ENCODE measurements around the gene KRTAP5-4.
A peak's percentile ranks its signal among the peaks of the same experiment; 100 is the strongest.
"Not testable (repeated sequence)": the region's sequence is repeated elsewhere in the genome, so short reads cannot be mapped to it uniquely, and the experiment has no call there.

The KRTAP5-4 gene

DNA sequence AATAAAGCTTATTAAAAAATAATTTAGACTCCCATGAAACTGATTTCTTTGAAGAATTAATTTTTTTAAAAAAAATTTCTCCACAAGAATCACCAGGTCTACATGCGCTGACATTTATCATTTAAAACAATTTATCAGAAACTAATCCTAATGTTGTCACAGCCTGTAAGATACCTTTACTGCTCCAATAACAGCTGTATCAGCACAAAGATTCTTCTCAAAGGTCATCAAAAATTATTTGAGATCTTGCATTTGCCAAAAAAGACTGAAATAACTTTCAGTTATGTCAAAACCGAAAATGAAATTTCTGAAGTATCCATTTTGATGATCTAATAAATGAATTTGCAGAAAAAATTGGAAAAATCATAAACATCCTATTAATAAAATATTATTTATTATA, 15.7 kb upstream of the KRTAP5-4 start:
- DNase-seq (ENCODE audit: low spot score): no peak

DNA sequence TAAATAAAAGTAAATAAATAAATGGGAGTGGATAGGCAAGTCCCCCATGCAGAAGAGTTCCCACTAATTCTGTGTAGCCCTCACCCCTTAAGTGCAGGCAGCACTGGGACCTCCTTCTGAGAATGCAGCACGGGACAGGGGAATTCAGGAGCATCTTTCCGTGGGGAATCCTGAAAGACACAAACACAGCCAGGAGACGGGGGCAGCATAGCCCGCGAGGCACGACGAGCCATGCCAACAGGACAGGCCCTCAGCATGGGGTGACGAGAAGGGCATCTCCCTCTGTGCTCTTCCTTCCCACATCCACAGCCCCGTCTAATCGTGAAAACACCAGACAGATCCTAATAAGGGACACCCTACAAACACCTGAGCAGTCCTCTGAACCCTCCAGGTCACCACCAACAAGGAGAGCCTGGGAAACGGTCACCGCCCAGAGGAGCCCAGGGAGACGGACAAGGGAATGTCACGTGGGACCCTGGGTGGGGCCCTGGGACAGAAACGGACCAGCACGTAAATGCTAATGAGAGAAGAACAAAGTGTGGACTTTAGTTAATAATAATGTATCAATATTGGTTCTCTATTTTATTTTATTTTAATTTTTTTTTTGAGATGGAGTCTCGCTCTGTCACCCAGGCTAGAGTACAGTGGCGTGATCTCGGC, 14.5 kb upstream of the KRTAP5-4 start:
- no peak for DNase-seq (ENCODE audit: low spot score)

DNA sequence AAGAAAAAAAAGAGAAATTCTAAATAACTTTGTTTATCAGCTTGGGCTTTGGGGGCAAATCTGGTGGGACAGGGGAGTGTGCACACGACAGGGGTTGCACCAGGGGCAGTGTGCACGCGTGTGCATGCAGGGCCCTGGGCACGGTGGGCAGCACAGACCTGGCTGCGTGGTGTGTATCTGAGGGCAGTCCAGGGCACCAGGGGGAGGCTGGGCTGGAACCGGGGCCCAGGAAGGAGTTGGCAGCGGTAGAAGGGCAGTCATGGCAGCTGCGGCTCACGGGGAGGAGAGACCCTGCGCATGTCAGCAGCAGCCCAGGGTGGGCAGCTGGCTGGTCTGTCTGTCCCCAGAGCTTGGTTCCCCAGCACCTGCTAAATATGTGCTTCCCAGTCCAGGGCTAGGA, 11.9 kb upstream of the KRTAP5-4 start:
- no peak for DNase-seq (ENCODE audit: low spot score)

DNA sequence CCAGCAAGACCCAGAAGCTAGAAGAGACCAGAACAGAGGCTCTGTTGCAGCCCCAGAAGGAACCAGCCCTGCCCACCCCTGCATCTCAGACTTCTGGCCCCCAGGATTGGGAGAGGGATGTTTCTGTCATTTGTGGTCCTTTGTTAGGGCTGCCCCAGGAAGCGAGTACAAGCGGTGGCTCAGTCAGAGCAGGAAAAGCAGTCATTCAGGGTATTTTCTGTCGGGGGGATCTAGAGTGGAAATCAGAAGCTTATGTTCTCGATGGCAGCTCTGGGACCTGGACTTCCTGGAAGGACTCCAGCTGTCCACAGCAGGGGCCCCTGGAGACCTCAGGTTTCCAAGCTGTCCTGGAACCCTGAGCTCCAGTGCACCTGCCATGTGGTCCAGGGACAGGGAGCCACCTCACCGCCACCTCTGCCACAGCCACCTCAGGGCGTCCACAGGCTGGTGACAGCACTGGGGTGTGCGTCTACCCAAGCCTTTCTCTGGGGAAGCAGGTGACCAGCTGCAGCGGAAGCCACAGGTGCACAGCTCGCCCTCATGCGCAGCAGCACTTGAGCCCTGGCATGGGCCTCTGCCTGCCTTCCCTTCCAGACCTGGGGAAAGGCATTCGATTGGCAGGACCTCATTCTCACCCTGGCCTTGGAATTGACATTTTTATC, 10.2 kb upstream of the KRTAP5-4 start:
- no peak for DNase-seq (ENCODE audit: low spot score)

DNA sequence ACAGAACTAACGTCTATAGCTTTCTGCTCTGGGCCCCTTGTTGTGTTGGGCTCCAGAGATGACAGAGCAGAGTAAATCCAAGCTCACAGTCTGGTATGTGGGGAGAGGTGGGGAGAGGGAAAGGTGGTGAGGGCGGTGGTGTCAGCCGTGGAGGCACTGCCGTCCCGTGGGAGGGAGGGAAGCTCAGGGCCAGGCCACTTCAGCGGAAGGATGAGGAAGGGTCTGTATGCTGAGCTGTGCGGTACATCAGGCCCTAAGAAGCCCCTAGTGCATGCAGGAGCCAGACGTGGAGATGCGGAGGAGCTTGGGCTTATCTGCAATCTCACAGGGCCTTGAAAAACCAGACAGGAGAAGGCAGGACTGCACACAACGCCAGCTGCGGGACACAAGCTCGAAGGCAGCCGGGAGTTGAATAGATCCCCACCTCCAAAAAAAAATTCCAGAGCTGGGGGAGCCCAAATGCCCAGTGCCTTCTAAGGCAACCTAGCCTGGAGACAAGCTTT, 9.2 kb upstream of the KRTAP5-4 start:
- no peak for DNase-seq (ENCODE audit: low spot score)

DNA sequence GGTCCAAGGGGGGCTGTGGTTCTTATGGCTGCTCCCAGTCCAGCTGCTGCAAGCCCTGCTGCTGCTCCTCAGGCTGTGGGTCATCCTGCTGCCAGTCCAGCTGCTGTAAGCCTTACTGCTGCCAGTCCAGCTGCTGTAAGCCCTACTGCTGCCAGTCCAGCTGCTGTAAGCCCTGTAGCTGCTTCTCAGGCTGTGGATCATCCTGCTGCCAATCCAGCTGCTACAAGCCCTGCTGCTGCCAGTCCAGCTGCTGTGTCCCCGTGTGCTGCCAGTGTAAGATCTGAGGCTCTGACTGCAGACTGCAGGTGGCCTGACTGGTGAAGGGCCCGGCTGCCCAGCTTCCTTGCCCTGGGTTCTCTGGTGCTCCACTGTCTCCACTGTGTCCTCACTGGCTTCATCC, 8.3 kb upstream of the KRTAP5-4 start:
- no peak for DNase-seq (ENCODE audit: low spot score)

DNA sequence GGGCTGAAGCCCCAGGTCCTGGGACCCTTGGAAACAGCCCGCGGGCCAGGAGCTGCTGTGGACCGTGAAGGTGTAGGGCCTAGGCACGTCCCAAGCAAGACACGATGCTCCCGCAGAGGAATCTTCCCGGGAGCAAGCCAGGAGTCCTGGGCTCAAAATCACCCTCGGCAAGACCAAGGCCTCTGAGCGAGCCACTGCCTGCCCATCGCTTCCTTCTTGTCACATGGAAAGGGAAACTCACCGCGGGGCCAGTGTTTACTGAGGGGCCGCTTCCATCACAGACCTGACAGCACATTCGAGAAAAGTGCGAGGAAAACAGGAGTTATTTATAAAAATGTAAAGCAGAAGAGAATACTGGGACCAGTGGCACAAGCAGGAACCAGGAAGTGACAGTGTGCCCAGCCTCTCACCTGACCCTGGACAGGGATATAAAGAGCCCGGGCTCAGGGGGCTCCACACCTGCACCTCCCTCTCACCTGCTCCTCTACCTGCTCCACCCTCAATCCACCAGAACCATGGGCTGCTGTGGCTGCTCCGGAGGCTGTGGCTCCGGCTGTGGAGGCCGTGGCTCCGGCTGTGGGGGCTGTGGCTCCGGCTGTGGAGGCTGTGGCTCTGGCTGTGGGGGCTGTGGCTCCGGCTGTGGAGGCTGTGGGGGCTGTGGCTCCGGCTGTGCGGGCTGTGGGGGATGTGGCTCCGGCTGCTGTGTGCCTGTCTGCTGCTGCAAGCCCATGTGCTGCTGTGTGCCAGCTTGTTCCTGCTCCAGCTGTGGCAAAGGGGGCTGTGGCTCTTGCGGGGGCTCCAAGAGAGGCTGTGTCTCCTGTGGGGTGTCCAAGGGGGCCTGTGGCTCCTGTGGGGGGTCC, 7.6 kb upstream of the KRTAP5-4 start, which contains the start of gene KRTAP5-5:
Gene KRTAP5-5 (plus strand): TSS at position 450 of the 860 bp plus-strand sequence. CDS start 66 bp downstream, at position 516.
- no peak for DNase-seq (ENCODE audit: low spot score)

DNA sequence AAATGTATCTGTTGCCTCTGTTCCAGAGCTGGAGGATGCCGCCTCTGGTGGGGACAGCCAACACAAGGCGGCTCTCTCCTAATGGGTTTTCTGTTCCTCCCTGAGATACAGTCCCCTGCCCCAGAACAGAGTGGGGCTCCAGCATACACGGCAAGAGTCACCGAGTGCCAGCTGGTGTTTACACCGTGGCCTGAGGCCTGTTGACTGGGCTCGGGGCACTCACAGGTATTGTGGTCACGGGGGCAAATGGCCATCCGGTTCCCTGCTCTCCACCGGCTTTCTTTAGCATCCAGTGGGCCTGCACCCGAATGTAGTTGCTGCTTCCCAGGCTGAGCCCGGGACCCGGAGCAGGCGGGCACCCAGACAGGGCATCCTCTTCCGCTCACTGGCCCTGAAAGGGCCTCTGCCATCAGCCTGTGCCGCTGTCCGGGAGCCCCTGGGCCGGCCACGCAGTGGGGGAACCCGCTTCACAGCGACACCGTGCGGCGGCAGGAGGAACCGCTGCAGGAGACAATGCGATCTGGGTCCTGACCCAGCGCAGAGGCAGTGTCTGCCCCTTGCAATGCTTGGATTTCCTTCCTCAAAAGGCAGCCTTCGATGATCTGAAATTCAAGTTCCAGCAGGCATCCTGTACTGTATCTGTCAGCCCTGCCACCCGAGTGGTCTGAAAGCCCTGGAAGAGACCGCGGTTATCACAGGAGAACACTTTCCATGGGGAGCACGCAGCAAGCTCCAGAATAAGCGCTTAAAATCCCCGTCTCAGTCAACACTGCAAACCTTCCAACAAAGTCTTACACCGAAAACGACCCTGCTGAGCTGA, 6.8 kb upstream of the KRTAP5-4 start:
- DNase-seq (ENCODE audit: low spot score): peak; percentile 60

DNA sequence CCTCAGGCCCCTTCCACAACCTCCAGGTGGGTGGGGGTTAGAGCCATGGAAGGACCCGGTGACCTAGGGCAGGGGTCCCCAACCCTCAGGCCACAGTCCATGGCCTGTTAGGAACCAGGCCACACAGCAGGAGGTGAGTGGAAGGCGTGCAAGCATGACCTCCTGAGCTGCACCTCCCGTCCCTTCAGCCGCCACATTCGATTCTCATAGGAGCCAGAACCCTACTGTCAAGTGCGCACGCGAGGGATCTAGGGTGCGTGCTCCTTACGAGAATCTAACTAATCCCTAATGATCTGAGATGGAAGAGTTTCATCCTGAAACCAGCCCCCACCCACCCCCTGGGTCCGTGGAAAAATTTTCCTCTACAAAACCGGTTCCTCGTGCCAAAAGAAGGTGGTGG, 3.6 kb upstream of the KRTAP5-4 start:
- no peak for DNase-seq (ENCODE audit: low spot score)

DNA sequence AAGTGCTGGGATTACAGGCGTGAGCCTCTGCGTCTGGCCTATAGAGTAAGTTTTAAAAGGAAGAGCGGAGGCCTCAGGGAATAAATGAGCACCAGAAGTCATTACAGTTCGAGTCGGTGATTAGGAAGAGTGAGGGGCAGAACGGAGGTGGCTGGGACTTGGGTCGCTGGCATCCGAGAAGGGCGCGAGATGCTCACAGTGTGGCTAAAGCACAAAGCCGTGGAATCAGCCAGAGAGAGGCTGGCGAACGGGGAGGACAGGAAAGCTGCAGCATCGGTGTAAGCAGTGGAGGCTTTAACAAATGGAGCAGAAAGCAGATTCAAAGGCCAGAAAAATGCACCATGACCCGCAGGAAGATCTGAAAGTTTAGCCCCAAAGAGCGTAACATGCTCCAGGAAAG, 2.7 kb upstream of the KRTAP5-4 start:
- DNase-seq (ENCODE audit: low spot score): no peak

DNA sequence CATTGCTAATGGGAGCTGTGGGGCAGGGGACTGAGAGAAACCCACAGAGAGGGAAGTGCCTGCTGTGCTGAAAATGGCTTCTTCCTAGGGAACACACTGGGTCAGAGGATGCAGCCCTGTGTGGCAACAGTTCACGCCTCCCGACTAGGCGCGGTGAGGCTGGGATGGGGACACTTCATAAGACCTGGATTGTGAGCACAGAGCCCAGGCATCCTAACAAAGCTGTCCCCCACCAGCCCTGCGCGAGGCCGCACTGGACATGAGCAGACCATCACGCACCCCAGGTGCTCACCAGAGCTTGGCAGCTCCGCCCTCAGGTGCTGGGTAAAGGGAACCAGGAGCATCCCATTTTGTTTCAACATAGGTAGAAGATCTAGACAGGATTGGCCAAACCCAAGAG, 1.8 kb upstream of the KRTAP5-4 start:
- DNase-seq (ENCODE audit: low spot score): no peak

DNA sequence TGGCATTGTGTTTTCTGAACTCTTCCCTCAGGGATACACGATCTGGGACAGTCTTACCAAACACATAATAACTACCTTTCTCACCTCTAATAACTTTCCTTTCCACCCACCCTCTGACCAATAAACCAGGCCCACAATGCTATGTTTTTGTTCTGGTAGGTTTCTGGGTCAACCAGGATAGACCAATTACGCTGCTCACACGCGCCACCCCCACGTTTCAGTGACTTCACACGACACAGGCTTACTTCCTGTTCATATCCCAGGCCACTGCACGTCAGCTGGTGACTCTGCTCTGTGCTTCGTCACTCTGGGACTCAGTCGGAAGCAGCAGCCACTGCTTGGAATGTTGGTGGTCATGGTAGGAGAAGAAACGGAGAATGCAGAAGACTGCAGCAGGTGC, 2.5 kb downstream of the KRTAP5-4 start:
- peak; percentile 11 for DNase-seq (ENCODE audit: low spot score)

DNA sequence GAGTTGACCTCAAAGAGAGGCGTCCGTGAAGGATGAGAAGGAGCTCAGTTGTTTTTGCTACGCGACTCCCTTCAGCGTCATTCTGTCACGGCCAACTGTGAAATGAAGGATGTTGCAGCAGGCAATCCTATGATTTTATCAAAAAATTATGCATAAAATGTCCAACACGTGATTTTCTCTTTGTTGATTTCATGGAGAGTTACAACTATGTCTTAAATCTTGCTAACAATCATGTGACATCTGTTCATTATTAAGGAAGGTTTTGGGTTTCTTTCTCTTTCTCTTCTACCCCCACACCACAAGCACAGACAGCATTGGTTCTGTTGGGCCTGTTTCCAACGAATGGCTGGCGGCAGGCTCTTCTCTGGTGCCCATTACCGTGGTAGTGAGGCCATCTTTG, 3.7 kb downstream of the KRTAP5-4 start:
- DNase-seq (ENCODE audit: low spot score): no peak

DNA sequence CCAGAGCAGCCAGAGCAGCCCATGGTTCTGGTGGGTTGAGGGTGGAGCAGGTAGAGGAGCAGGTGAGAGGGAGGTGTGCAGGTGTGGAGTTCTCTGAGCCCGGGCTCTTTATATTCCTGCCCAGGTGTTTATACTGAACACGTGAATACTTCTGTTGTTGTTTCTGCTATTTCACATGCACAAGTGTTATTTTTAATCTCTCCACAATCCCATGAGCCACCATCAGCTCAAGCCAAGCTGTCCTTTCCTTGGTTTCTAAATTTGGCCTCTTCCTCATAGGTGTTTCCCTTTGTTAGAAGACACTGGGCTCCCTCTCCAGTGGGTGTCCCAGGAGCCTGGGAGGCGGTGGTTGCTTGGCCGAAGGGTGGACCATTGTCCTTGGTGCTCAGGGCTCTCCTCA, 13.6 kb downstream of the KRTAP5-4 start, which contains the start of gene KRTAP5-3:
Gene KRTAP5-3 (minus strand): TSS at position 101 of the 400 bp plus-strand sequence. CDS start 78 bp downstream, at position 23.
- no peak for DNase-seq (ENCODE audit: low spot score)

DNA sequence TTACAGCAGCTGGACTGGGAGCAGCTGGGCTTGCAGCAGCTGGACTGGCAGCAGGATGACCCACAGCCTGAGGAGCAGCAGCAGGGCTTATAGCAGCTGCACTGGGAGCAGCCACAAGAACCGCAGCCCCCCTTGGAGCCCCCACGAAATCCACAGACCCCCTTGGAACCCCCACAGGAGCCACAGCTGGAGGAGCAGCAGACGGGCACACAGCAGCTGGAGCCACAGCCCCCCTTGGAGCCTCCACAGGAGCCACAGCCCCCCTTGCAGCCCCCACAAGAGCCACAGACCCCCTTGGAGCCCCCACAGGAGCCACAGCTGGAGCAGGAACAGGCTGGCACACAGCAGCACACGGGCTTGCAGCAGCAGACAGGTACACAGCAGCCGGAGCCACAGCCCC, 14.0 kb downstream of the KRTAP5-4 start:
- DNase-seq (ENCODE audit: low spot score): not testable (repeated sequence)

DNA sequence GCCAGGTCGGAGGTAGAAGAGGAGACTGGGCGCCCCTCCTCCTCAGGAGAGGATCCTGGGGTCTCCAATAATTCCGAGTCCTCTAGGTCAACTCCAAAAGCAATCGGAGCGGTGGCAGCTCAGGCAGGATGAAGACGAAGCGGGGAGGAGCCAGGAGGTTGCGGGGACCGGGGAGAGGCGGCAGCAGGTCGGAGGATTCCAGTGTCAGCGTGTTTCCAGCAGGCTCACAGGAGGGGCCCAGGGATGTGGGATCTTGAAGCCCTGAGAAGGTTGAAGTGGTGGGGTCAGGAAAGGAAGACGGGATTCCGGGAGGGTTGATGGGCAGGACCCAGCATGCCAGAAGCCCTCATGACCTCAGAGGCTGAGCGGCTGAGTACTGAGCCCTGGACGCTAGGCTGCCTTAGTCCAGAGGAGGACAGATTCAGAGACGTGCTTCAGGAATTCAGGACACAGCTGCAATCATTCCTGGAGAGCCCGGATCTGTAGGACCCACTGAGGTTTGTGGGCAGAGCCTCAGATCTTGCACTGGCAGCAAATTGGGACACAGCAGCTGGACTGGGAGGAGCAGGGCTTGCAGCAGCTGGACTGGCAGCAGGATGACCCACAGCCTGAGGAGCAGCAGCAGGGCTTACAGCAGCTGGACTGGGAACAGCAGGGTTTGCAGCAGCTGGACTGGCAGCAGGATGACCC, 14.6 kb downstream of the KRTAP5-4 start:
- not testable (repeated sequence) for DNase-seq (ENCODE audit: low spot score)

DNA sequence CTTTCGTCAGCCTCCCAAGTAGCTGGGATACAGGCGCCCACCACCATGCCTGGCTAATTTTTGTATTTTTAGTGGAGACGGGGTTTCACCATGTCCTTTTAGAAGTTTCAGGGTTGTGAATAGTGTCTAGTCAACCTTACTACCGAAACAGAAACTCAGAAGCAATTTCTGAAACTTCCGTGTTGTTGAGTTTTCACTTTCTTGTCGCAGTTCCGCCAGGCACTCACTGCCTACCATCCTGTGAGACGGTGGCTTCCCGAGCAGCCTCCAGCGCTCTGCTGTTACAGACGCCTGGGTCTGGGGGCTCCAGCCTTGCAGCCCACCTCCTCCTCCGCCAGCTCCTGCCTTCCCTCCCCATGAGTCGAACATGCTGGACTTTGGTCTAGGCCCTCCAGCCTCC, 16.0 kb downstream of the KRTAP5-4 start:
- DNase-seq (ENCODE audit: low spot score): peak; percentile 28

DNA sequence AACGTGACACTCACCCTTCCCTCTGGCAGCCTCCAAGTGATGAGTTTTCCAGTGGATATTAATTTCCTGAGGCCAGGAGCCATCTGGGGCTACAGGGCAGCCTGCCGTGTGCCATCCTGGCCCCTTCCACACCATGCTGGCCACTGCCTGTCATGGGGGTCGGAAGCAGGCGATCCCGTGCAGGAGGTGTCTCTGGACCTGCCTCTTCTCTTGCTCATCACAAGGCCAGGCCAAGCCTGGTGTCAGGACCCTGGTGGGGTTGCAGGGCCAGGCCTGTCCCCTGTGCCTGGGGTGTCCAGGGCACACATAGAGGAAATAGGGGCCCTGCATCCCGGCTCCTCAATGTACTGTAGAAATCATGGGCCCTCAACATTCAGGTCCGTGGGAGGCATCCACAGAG, 17.2 kb downstream of the KRTAP5-4 start:
- DNase-seq (ENCODE audit: low spot score): no peak

DNA sequence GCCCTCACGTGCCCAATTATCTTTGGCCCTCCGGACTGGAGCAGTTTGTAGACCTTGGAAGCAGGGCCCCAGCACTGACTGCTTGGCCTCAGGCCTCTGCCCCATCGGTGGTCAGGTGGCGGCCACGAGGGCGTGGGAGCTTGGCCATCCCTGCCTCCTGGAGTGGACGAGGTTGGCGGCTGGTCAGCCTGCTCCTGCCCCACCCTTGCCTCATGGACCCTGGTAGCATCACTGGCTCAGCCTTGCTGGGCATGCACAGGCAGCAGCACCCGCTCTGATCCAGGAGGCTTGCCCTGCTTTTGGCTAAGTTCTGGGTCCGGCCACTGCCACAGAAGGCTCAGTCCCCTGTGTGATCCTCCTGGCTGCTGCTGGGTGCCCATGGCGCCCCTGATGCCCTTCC, 17.8 kb downstream of the KRTAP5-4 start:
- no peak for DNase-seq (ENCODE audit: low spot score)

DNA sequence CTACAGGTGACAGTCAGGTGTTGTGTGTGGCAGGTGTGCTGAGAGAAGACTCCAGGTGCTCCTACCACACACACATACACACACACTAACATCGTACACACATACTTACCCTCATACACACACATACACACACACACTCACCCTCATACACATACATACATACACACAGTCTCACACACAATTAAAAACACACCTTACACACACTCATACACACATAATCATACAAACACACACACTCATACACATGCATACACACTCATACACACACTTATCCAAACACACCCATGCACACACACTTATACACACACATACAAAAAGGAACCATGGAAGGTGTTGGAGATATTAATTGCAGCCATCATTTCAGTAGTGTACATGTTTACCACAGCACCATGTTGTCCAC, 18.3 kb downstream of the KRTAP5-4 start:
- no peak for DNase-seq (ENCODE audit: low spot score)

DNA sequence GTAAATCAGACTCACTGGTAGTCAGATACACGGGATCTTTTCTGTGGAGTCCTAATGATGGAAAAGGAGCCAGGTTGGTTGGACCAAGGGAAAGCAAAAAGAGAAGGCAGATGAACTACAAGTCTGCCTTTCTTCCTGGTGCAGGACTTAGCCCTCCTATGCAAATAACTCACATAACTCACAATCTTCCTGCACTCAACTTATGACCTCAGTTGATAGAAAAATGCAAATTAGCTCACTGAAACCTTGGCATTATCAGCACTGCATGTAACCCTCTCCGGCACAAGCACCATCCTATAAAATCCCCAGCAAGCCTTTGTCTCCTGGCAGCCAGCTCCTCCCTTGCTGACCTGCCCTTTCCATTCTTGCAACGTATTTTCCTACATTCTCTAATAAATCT, 20.3 kb downstream of the KRTAP5-4 start:
- DNase-seq (ENCODE audit: low spot score): not testable (repeated sequence)

All from CD4-positive, alpha-beta T cell treated with Interleukin-2 at 100 ng/mL for 4 hours (primary cell).